Rectal smooth muscle tissue (tissue), 1 donor: ENCODE data around the gene THRSP.

Source experiments
- H3K27ac ChIP-seq: one replicate; pipeline ENCODE4 v1.7.0; 2013; ENCODE audit warnings: low read depth, low read length, inconsistent platforms
- H3K27me3 ChIP-seq: one replicate; pipeline ENCODE4 v1.7.0; 2013; ENCODE audit warnings: low read length; ENCODE audit not compliant: control insufficient read depth, insufficient read depth
- H3K36me3 ChIP-seq: one replicate; pipeline ENCODE4 v1.7.0; 2013; ENCODE audit warnings: low read length; ENCODE audit not compliant: control insufficient read depth, insufficient read depth
- H3K4me1 ChIP-seq: one replicate; pipeline ENCODE4 v1.7.0; 2013; ENCODE audit warnings: low read length; ENCODE audit not compliant: control insufficient read depth, insufficient read depth
- H3K4me3 ChIP-seq: one replicate; pipeline ENCODE4 v1.7.0; 2013; ENCODE audit warnings: low read length
- H3K9ac ChIP-seq: one replicate; pipeline ENCODE4 v1.7.0; 2013; ENCODE audit warnings: low read length

Gene THRSP

DNA sequence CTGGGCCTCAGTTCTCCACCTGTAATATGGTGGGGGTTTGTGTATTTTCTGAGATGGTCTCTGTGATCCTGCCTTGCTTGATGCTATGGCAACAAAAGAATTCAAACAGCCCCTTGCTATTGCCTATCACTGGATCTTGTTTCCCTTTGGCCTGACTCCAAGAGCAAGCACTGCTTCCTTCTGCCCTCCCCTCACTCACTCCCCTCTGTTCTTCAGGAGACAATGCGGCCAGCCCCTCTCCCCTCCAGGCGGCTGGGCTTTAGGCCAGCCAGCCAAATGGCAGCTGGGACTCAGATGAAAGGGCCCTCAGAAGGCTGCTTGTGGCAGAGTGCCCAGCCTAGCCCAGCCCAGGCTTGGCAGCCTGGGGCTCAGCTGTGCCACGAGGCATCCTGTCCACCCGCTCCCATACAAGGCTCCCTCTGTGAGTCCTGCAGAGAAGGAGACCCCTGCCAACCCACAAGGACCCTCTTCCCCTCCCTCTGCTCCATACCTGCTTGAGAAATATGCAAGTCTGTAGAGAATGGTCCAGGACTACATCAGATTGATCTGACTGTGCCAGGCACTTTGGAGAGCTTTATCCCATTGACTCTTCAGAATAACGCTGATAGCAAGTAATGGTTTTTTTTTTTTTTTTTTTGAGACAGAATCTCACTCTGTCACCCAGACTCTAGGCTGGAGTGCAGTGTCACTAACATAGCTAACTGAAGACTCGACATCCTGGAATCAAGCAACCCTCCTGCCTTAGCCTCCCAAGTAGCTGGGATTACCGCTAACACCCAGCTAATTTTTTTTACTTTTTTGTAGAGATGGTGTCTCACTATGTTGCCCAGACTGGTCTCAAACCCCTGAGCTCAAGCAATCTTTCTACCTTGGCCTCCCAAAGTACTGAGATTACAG, 33.0 kb upstream of the THRSP start:
- Histone ChIP-seq H3K4me3 (no peak overlapping the region), H3K9ac (no peak overlapping the region)

DNA sequence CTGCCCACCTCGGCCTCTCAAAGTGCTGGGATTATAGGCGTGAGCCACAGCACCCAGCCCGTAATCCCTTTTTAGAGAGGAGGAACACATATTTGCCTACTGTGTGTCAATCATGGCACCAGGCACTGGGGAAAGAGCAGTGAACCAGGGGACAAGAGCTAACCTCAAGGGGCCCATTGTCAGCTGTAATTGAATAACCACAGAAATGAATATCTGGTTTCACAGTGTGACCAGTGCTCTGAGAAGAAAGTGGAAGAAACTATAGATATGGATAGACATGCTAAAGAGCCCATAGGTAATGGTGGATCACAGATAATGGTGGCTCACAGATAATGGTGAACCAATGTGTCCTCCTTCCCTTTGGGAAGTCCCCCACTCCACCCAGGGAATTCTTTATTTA, 32.0 kb upstream of the THRSP start:
- H3K9ac ChIP-seq = no peak overlapping the region
- peaks cover 6% of the 10 kb centered on the region for H3K4me1 ChIP-seq
- no peak overlapping the region for H3K27ac ChIP-seq
- no peak overlapping the region for H3K4me3 ChIP-seq
- no peaks in the 10 kb centered on the region for H3K36me3 ChIP-seq
- H3K27me3 ChIP-seq = no peaks in the 10 kb centered on the region

More for the DNA sequence above, 33.0 kb upstream of the THRSP start:
- H3K36me3 ChIP-seq = no peaks in the 10 kb centered on the region
- peak overlapping the region; percentile 17 for H3K27ac ChIP-seq
- H3K27me3 ChIP-seq = no peaks in the 10 kb centered on the region
- peaks cover 6% of the 10 kb centered on the region for H3K4me1 ChIP-seq

DNA sequence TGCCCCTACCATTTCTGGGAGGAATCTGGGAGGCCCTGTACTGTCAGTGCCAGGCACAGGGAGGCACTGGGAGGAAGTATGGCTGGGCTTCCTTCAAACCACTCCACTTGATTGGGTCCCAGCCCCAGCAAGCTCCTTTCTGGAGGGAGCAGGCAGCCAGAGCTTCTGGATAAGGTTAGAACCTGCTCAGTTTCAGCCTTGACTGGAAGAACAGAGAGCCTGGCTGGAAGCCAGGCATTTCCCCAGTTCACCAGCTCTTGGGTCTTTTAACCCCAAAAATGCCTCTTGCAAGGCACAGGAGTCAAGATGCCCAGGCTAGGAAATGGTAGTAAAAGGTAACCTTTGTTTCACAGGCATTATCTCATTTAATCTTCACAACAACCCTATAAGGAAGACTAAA, 31.6 kb upstream of the THRSP start:
- no peaks in the 10 kb centered on the region for H3K27me3 ChIP-seq
- no peak overlapping the region for H3K27ac ChIP-seq
- H3K4me1 ChIP-seq = peaks cover 6% of the 10 kb centered on the region
- no peak overlapping the region for H3K9ac ChIP-seq
- no peaks in the 10 kb centered on the region for H3K36me3 ChIP-seq
- no peak overlapping the region for H3K4me3 ChIP-seq

DNA sequence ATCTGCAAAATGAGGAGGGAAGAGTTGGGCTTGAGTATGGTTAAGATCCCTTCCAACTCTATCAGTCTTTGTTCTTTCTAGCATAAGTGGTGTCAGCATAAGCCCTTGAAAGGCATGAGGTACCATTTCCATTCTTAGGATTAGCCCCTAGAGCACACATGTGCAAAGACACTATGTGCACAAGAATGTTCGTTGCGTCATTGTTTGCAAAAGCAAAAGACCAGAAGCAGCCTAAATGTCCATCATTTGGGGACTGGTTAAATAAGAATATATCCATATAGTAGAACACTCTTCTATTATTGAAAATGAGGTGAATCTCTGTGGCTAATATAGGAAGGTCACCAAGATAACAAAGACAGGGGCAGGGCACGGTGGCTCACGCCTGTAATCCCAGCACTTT, 30.6 kb upstream of the THRSP start:
- H3K27ac ChIP-seq = no peak overlapping the region
- no peak overlapping the region for H3K4me3 ChIP-seq
- H3K36me3 ChIP-seq = no peaks in the 10 kb centered on the region

DNA sequence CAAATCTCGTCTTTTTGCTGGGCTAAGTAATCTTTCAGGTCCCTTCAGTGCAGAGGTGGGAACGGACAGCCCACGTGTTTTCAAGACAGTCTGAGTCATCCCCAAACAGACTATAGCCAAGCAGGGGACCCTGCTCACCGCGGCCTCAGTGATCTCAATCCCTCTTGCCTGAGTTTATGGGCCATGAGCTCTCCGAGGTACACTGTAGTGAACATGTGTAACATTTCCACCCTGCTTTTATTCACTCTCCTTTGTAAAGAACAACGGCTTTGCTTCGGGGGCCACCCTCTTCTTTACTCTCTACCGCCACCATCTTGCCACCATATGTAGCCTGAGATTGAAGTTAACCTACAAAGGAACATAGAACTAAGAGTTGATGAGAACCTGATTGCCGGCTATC, 29.0 kb upstream of the THRSP start:
- Histone ChIP-seq H3K27ac (no peak overlapping the region), H3K4me3 (no peak overlapping the region), H3K36me3 (no peaks in the 10 kb centered on the region), H3K4me1 (peaks cover 6% of the 10 kb centered on the region), H3K27me3 (no peaks in the 10 kb centered on the region), H3K9ac (no peak overlapping the region)

More for the DNA sequence above, 30.6 kb upstream of the THRSP start:
- no peaks in the 10 kb centered on the region for H3K27me3 ChIP-seq
- no peak overlapping the region for H3K9ac ChIP-seq
- peaks cover 6% of the 10 kb centered on the region for H3K4me1 ChIP-seq

DNA sequence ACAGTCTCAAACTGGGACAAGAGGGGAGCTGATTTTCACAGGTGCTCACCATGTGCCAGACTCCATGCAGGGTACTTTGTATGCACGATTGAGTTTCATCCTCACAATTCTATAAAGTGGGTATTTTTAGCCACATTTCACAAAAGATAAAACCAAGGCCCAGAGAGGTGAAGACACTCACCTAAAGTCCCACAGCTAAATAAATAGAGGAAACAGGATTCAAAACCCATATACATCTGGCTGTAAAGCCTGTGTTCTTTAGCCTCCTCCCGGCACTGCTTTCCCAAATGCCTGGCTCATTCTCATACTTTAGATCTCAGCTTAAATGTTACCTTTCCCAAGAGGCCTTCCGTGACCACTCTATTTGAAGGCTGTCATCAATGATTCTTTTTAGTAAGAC, 27.3 kb upstream of the THRSP start:
- H3K4me3 ChIP-seq = no peak overlapping the region
- H3K27ac ChIP-seq = no peak overlapping the region
- no peaks in the 10 kb centered on the region for H3K36me3 ChIP-seq
- H3K9ac ChIP-seq = no peak overlapping the region
- peaks cover 11% of the 10 kb centered on the region for H3K4me1 ChIP-seq
- no peaks in the 10 kb centered on the region for H3K27me3 ChIP-seq

DNA sequence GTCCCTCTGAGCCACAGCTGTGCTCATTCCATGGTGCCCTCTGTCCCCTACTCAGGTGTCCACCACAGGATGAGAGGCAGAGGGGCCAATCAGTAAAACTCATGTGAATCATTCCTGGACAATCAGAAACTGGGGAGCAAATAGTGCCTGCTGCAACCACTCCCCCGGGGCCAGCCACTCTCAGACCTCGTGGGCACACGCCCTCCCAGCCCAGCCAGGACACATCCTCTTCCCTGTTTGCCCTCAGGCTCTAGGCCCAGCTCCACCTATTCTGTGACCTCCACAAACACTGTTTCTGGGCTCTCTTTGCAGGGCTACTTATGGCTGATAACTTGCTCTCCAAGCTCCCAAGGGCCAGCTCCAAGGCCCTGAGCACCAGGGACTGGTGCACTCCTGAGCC, 26.6 kb upstream of the THRSP start:
- peaks cover 8% of the 10 kb centered on the region for H3K4me1 ChIP-seq
- H3K27me3 ChIP-seq = no peaks in the 10 kb centered on the region
- no peak overlapping the region for H3K9ac ChIP-seq
- H3K36me3 ChIP-seq = no peaks in the 10 kb centered on the region
- H3K4me3 ChIP-seq = no peak overlapping the region
- H3K27ac ChIP-seq = no peak overlapping the region

DNA sequence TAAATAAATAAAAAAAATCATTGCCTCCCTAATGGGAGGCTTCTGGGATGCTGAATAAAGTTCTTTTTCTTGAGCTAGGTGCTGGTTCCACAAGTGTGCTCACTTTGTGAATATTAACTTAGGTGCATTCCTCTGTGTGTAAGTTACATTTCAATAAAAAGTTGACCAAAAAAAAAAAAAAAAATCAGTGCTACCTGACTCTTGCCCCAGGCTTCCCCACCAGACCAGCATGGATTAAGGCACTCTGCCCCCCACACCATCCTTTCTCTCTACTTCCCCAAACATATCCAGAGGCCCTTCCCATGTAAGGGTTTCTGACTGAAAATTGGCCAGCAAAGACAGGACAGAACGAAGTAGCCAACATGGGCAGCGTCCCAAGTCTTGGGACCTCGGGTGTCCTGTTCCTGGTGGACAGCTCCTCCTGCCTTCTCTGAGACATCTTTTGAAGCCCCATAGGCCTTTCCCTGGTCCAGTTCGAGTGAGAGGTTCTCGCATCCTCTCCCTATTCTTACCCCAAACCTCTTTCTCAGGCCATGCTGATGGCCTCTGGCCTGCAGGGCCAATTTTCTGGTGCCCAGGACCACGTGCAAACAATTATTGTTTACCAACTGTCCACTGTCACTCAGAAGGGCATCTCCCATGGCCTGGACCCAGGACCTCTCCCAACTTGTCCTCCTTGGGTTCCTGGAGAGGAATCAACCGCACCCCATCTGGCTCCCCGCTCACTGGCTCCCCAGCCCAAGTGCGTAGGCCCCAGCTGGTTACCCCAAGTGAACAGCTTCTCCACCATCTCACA, 25.6 kb upstream of the THRSP start:
- Histone ChIP-seq H3K4me1 (peaks cover 8% of the 10 kb centered on the region), H3K27me3 (no peaks in the 10 kb centered on the region), H3K36me3 (no peaks in the 10 kb centered on the region), H3K4me3 (no peak overlapping the region), H3K27ac (no peak overlapping the region), H3K9ac (no peak overlapping the region)

DNA sequence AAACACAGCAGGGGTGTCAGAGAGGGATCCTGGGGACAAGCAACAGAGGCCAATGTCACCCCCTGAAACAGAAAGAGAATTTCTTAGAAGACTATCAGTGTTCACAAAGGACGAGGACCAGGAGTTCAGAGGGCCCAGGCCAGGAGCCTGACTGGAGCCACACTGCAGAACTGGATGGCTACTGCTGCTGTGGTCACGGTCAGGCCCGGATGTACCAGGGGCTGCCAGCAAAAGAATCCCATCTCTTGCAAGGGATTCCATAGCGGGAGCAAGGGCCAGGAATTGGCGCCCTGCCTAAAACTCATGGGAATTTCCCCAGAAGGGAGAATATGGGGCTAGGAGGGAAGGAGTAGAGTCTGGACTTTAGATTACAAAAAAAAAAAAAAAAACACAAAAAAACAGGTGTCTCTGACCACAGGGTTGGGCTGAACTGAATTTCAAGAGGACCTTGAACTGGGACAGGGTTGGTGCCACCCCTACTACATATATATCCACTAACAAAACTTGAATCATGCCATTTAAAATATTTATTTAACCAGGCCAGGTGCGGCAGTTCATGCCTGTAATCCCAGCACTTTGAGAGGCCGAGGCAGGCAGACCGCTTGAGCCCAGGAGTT, 24.9 kb upstream of the THRSP start:
- Histone ChIP-seq H3K4me3 (no peak overlapping the region), H3K27me3 (no peaks in the 10 kb centered on the region), H3K9ac (no peak overlapping the region), H3K27ac (no peak overlapping the region), H3K36me3 (no peaks in the 10 kb centered on the region), H3K4me1 (peaks cover 8% of the 10 kb centered on the region)

DNA sequence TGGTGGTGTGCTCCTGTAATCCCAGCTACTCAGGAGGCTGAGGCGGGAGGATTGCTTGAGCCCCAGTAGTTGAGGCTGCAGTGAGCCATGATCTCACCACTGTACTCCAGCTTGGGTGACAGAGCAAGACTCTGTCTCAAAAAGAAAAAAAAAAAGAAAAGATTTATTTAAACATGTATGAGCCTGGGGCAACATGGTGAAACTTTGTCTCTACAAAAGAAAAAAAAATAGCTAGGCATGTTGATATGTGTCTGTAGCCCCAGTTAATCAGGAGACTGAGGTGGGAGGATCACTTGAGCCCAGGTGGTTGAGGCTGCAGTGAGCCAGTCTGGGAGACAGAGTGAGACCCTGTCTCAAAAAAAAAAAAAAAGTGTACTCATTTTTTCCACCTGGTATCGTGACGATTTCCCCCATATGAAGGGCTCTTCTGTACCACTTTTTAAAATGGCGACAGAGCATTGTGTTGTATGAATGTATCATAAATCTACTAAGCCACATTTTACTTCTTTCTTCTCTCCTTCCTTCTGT, 24.2 kb upstream of the THRSP start:
- Histone ChIP-seq H3K9ac (no peak overlapping the region), H3K4me3 (peak overlapping the region; percentile 10), H3K27me3 (no peaks in the 10 kb centered on the region), H3K4me1 (peaks cover 8% of the 10 kb centered on the region), H3K36me3 (no peaks in the 10 kb centered on the region), H3K27ac (no peak overlapping the region)

DNA sequence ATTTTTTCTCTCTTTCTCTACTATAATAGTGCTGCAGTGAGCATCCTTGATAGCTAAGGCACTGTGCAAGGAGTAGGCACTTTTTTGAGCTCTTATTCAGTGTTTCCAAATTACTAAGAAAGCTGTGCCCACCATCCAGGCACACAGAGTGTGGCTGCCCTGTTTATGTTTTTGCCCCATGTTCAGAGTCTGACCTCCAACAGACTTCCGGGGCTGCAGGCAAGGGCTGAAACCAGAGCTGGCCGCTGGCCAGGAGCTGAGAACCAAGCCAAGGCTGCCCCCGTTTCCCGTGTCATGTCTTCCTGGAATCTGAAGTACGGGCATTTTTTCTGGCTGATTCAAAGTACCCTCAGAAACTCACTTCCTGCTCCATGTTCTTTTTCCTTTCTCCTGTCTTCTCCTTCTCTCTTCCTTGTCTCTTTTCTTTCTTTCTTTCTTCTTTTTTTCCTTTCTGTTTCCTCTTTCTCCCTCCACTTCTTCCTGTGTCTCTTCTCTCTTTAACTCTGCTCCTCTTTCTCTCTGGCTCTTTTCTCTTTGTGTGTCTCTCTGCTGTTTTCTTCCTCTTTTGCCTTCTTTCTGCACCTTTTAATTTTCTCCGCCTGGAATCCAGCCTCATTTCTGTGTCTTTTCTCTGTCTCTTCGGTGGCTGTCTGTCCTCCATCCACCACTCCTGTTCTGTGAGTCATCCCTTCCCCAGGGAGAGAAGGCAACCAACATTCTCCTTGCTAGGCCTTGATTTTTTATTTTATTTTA, 23.6 kb upstream of the THRSP start:
- no peaks in the 10 kb centered on the region for H3K36me3 ChIP-seq
- H3K4me1 ChIP-seq = peaks cover 8% of the 10 kb centered on the region
- H3K4me3 ChIP-seq = peak overlapping the region; percentile 10
- no peak overlapping the region for H3K9ac ChIP-seq
- H3K27ac ChIP-seq = peak overlapping the region; percentile 54
- no peaks in the 10 kb centered on the region for H3K27me3 ChIP-seq
